Liver (tissue), 9 donors: ENCODE measurements around the gene CCDC138. TPM values are rescaled to one million over a fixed set of nuclear protein-coding genes. Genes with fewer than 3 reads are reported as not detected.

ENCODE experiments used
- DNase-seq: peaks from one replicate; pipeline ENCODE4 v3.0.0-alpha.2; 2017; ENCODE audit warnings: low spot score
- H3K27ac ChIP-seq, 2 donors: one replicate each; pipeline ENCODE4 v1.7.0; 2013; ENCODE audit warnings: inconsistent platforms in 2 of 2, low read length in 2 of 2, control low read depth in 1 of 2, low read depth in 1 of 2, mild to moderate bottlenecking in 1 of 2
- H3K27me3 ChIP-seq, 4 donors: one replicate each; pipeline versions ENCODE4 v1.6.1 to v1.7.0; 2013; ENCODE audit warnings: low read length in 3 of 4, inconsistent platforms in 1 of 4, mild to moderate bottlenecking in 1 of 4, moderate library complexity in 1 of 4; ENCODE audit not compliant: control insufficient read depth in 4 of 4, insufficient read depth in 4 of 4
- H3K36me3 ChIP-seq, 4 donors: one replicate each; pipeline versions ENCODE4 v1.6.1 to v1.7.0; 2013; ENCODE audit warnings: low read length in 3 of 4, mild to moderate bottlenecking in 3 of 4, low read depth in 1 of 4, moderate library complexity in 1 of 4; ENCODE audit not compliant: control insufficient read depth in 4 of 4, insufficient read depth in 3 of 4
- H3K4me1 ChIP-seq, 4 donors: one replicate each; pipeline versions ENCODE4 v1.6.1 to v1.7.0; 2013; ENCODE audit warnings: low read length in 3 of 4, mild to moderate bottlenecking in 3 of 4, moderate library complexity in 1 of 4; ENCODE audit not compliant: control insufficient read depth in 4 of 4, insufficient read depth in 4 of 4
- H3K4me3 ChIP-seq, 3 donors: one replicate each; pipeline versions ENCODE4 v1.6.1 to v1.7.0; 2013; ENCODE audit warnings: low read length in 3 of 3, control low read depth in 1 of 3, low read depth in 1 of 3, mild to moderate bottlenecking in 1 of 3
- H3K9ac ChIP-seq, 2 donors: one replicate each; pipeline ENCODE4 v1.7.0; 2013; ENCODE audit warnings: low read length in 2 of 2, mild to moderate bottlenecking in 2 of 2, moderate library complexity in 2 of 2, control low read depth in 1 of 2, low read depth in 1 of 2
- H3K9me3 ChIP-seq, 4 donors: one replicate each; pipeline versions ENCODE4 v1.6.1 to v1.7.0; 2013; ENCODE audit warnings: low read length in 3 of 4; ENCODE audit not compliant: control insufficient read depth in 4 of 4
- ATF3 ChIP-seq: IDR thresholded peaks from 2 replicates; pipeline ENCODE4 v1.6.1; 2016; ENCODE audit warnings: antibody characterized with exemption
- CTCF ChIP-seq: fragments of 150-350 bp; IDR thresholded peaks from 2 replicates; pipeline ENCODE4 v1.5.1; 2017; ENCODE audit warnings: improper control_type of control experiment, low read depth, low read length; ENCODE audit not compliant: missing input control
- EGR1 ChIP-seq, 2 donors: IDR thresholded peaks; 2 replicates each; pipeline ENCODE4 v1.6.1; 2016 to 2018; ENCODE audit warnings: antibody characterized with exemption in 2 of 2, low read depth in 2 of 2
- FOXA1 ChIP-seq: IDR thresholded peaks from 2 replicates; pipeline ENCODE4 v1.6.1; 2016; ENCODE audit warnings: antibody characterized with exemption
- FOXA2 ChIP-seq: IDR thresholded peaks from 2 replicates; pipeline ENCODE4 v1.6.1; 2016; ENCODE audit warnings: antibody characterized with exemption
- GABPA ChIP-seq, 2 donors: IDR thresholded peaks in 1 of 2; conservative IDR thresholded peaks in 1 of 2; 2 replicates each; pipeline ENCODE4 v1.6.1; 2016; ENCODE audit warnings: antibody characterized with exemption in 2 of 2, mild to moderate bottlenecking in 1 of 2, moderate library complexity in 1 of 2
- HNF4A ChIP-seq, 2 donors: conservative IDR thresholded peaks; 2 replicates each; pipeline ENCODE4 v1.6.1; 2016; ENCODE audit warnings: antibody characterized with exemption in 2 of 2, mild to moderate bottlenecking in 2 of 2
- HNF4G ChIP-seq: IDR thresholded peaks from 2 replicates; pipeline ENCODE4 v1.6.1; 2016; ENCODE audit warnings: antibody characterized with exemption
- JUND ChIP-seq, 2 donors: IDR thresholded peaks; 2 replicates each; pipeline ENCODE4 v1.6.1; 2016; ENCODE audit warnings: antibody characterized with exemption in 2 of 2
- MAX ChIP-seq: IDR thresholded peaks from 2 replicates; pipeline ENCODE4 v1.6.1; 2016; ENCODE audit warnings: antibody characterized with exemption
- NR2F2 ChIP-seq: IDR thresholded peaks from 2 replicates; pipeline ENCODE4 v1.6.1; 2016; ENCODE audit warnings: antibody characterized with exemption
- RAD21 ChIP-seq, 2 donors: IDR thresholded peaks; 2 replicates each; pipeline ENCODE4 v1.6.1; 2016; ENCODE audit warnings: antibody characterized with exemption in 2 of 2, mild to moderate bottlenecking in 2 of 2
- REST ChIP-seq: IDR thresholded peaks from 2 replicates; pipeline ENCODE4 v1.6.1; 2016; ENCODE audit warnings: antibody characterized with exemption, mild to moderate bottlenecking
- RXRA ChIP-seq, 2 donors: IDR thresholded peaks; 2 replicates each; pipeline ENCODE4 v1.6.1; 2017 to 2018; ENCODE audit warnings: antibody characterized with exemption in 2 of 2, mild to moderate bottlenecking in 1 of 2
- SP1 ChIP-seq: IDR thresholded peaks from 2 replicates; pipeline ENCODE4 v1.6.1; 2018; ENCODE audit warnings: antibody characterized with exemption, mild to moderate bottlenecking
- TAF1 ChIP-seq: conservative IDR thresholded peaks from 2 replicates; pipeline ENCODE4 v1.6.1; 2016; ENCODE audit warnings: antibody characterized with exemption, mild to moderate bottlenecking
- YY1 ChIP-seq: IDR thresholded peaks from 2 replicates; pipeline ENCODE4 v1.6.1; 2016; ENCODE audit warnings: antibody characterized with exemption, mild to moderate bottlenecking
- ZBTB33 ChIP-seq: IDR thresholded peaks from 2 replicates; pipeline ENCODE4 v1.6.1; 2016; ENCODE audit warnings: antibody characterized with exemption
- WGBS: extraction: QIAGEN DNeasy Blood & Tissue Kit; methylation state at CpG from one replicate; pipeline ENCODE4 v1.1.7; 2013; 5-methylcytosine and 5-hydroxymethylcytosine counted together
- polyA plus RNA-seq, 2 donors: library from polyadenylated mRNA; stranded (reverse) in 1 of 2; unstranded in 1 of 2; fragments of 200-250 nt in 1 of 2; fragments of >200 nt in 1 of 2; fragmentation: Nextera tagmentation in 1 of 2; extraction: Ambion mirVana in 1 of 2; gene quantifications; one replicate each; pipeline versions ENCODE4 v1.2.1 to v1.2.3, GENCODE V29; 2013 to 2015
- total RNA-seq, 2 donors: library from RNA; depleted of rRNA; stranded (reverse); fragments of >200 nt; gene quantifications; one replicate each; pipeline ENCODE4 v1.2.3, GENCODE V29; 2014
- donor health status: healthy.
- donor health status: healthy.
- donor health status: healthy.
- donor health status: healthy.
- donor health status: healthy.

The CCDC138 gene
- total and polyA plus RNA-seq, 4 donors, result 0.76 to 5.0 (median 2.7) TPM

GRCh38 chr2:108893277-108893676 is 106.7 kb downstream of the CCDC138 start:
- no peak overlapping the region for H3K27ac ChIP-seq
- H3K27me3 ChIP-seq, result no peaks in the 10 kb centered on the region
- H3K4me1 ChIP-seq, result peaks cover 3 to 12% (median 7%) of the 10 kb centered on the region in 4 donors
- DNase-seq, result no peak
- 90% methylated on average over 1 of the region's 1 CpG for WGBS
- no peak overlapping the region for H3K4me3 ChIP-seq
- H3K9me3 ChIP-seq, result peaks cover 3 to 4% (median 4%) of the 10 kb centered on the region in 4 donors
- no peaks in the 10 kb centered on the region for H3K36me3 ChIP-seq
- no peak for TF ChIP-seq JUND (IDR thresholded peaks at IDR 0.05)
- no peak for TF ChIP-seq TAF1
- TF ChIP-seq RAD21 (IDR thresholded peaks at IDR 0.05), result no peak
- TF ChIP-seq CTCF, result no peak
- no peak for TF ChIP-seq REST
- TF ChIP-seq ATF3, result no peak
- no peak overlapping the region for H3K9ac ChIP-seq

- Histone ChIP-seq H3K9me3 (peaks cover 3 to 4% (median 4%) of the 10 kb centered on the region in 4 donors), H3K9ac (no peak overlapping the region), H3K36me3 (no peaks in the 10 kb centered on the region), H3K4me1 (peaks cover 3 to 12% (median 7%) of the 10 kb centered on the region in 4 donors), H3K4me3 (no peak overlapping the region), H3K27ac (peak overlapping the region in 1 of 2 donors; percentile 55), H3K27me3 (no peaks in the 10 kb centered on the region)
- WGBS, result 59% methylated on average over 3 of the region's 3 CpGs
- no peak for TF ChIP-seq CTCF
- no peak for TF ChIP-seq ATF3
- no peak for TF ChIP-seq NR2F2
- no peak for TF ChIP-seq TAF1
- TF ChIP-seq FOXA1, result no peak
- no peak for TF ChIP-seq GABPA (IDR thresholded peaks at IDR 0.05 in 1 of 2, conservative IDR thresholded peaks at IDR 0.05 in 1 of 2)
- TF ChIP-seq RXRA (IDR thresholded peaks at IDR 0.05), result no peak
- no peak for TF ChIP-seq FOXA2
- TF ChIP-seq RAD21 (IDR thresholded peaks at IDR 0.05), result no peak
- TF ChIP-seq HNF4A (conservative IDR thresholded peaks at IDR 0.05), result no peak
- no peak for TF ChIP-seq JUND (IDR thresholded peaks at IDR 0.05)
- no peak for TF ChIP-seq MAX
- no peak for TF ChIP-seq EGR1 (IDR thresholded peaks at IDR 0.05; ENCODE audit: low read depth in 2 of 2)
- TF ChIP-seq HNF4G, result no peak
- no peak for TF ChIP-seq ZBTB33
- no peak for TF ChIP-seq REST
- no peak for TF ChIP-seq YY1
- TF ChIP-seq SP1, result no peak
- no peak for DNase-seq
Measured at GRCh38 chr2:108894766-108895165, 108.2 kb downstream of the CCDC138 start.
